Gastroesophageal sphincter (tissue), 3 donors: ENCODE measurements around the gene WDR73.

Experiments used
- POLR2AphosphoS5 ChIP-seq: sonication (generic); formaldehyde crosslinking; IDR thresholded peaks from one replicate; pipeline ENCODE4 v1.6.1; 2017; ENCODE audit warnings: antibody characterized with exemption
- TF ChIP-seq, protein P1 (sequence below), 4 experiments: fragments of 200-600 bp in 2 of 4; fragments of 450-650 bp in 2 of 4; sonication (generic) in 1 of 4; IDR thresholded peaks; one replicate each; pipeline ENCODE4 v1.5.1; 2017 to 2019; ENCODE audit warnings: antibody characterized with exemption in 4 of 4, mild to moderate bottlenecking in 2 of 4, moderate library complexity in 2 of 4

GRCh38 chr15:84598250-84598649, 55.8 kb downstream of the WDR73 start:
- TF ChIP-seq, protein P1, sequence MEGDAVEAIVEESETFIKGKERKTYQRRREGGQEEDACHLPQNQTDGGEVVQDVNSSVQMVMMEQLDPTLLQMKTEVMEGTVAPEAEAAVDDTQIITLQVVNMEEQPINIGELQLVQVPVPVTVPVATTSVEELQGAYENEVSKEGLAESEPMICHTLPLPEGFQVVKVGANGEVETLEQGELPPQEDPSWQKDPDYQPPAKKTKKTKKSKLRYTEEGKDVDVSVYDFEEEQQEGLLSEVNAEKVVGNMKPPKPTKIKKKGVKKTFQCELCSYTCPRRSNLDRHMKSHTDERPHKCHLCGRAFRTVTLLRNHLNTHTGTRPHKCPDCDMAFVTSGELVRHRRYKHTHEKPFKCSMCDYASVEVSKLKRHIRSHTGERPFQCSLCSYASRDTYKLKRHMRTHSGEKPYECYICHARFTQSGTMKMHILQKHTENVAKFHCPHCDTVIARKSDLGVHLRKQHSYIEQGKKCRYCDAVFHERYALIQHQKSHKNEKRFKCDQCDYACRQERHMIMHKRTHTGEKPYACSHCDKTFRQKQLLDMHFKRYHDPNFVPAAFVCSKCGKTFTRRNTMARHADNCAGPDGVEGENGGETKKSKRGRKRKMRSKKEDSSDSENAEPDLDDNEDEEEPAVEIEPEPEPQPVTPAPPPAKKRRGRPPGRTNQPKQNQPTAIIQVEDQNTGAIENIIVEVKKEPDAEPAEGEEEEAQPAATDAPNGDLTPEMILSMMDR (IDR thresholded peaks at IDR 0.05) = no peak
- no peak for TF ChIP-seq POLR2AphosphoS5
